Measurements from ENCODE around the gene DOK7.

DNA sequence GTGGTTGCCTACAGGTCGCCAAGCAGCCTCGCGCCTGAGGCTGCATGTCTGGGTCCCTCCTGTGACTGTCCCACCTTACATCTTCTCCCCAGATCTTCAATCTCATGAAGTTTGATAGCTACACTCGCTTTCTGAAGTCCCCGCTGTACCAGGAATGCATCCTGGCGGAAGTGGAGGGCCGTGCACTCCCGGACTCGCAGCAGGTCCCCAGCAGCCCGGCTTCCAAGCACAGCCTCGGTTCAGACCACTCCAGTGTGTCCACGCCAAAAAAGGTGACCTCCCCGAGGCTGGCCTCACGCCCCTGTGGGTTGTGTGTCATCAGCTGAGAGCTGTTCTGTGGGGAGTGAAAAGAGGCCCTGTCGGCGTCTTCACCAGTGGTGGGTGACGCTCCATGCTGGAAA is 46.3 kb upstream of the DOK7 start:
- TF ChIP-seq ZFX (IDR thresholded peaks at IDR 0.05; ENCODE audit: borderline replicate concordance): no peak
- TF ChIP-seq, protein P1, sequence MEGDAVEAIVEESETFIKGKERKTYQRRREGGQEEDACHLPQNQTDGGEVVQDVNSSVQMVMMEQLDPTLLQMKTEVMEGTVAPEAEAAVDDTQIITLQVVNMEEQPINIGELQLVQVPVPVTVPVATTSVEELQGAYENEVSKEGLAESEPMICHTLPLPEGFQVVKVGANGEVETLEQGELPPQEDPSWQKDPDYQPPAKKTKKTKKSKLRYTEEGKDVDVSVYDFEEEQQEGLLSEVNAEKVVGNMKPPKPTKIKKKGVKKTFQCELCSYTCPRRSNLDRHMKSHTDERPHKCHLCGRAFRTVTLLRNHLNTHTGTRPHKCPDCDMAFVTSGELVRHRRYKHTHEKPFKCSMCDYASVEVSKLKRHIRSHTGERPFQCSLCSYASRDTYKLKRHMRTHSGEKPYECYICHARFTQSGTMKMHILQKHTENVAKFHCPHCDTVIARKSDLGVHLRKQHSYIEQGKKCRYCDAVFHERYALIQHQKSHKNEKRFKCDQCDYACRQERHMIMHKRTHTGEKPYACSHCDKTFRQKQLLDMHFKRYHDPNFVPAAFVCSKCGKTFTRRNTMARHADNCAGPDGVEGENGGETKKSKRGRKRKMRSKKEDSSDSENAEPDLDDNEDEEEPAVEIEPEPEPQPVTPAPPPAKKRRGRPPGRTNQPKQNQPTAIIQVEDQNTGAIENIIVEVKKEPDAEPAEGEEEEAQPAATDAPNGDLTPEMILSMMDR (IDR thresholded peaks at IDR 0.05): no peak

All from 22Rv1 (cell line).